Measurements from ENCODE around the gene B3GAT3.
"Not testable (repeated sequence)": the region's sequence is repeated elsewhere in the genome, so short reads cannot be mapped to it uniquely, and the experiment has no call there.

The B3GAT3 gene

DNA sequence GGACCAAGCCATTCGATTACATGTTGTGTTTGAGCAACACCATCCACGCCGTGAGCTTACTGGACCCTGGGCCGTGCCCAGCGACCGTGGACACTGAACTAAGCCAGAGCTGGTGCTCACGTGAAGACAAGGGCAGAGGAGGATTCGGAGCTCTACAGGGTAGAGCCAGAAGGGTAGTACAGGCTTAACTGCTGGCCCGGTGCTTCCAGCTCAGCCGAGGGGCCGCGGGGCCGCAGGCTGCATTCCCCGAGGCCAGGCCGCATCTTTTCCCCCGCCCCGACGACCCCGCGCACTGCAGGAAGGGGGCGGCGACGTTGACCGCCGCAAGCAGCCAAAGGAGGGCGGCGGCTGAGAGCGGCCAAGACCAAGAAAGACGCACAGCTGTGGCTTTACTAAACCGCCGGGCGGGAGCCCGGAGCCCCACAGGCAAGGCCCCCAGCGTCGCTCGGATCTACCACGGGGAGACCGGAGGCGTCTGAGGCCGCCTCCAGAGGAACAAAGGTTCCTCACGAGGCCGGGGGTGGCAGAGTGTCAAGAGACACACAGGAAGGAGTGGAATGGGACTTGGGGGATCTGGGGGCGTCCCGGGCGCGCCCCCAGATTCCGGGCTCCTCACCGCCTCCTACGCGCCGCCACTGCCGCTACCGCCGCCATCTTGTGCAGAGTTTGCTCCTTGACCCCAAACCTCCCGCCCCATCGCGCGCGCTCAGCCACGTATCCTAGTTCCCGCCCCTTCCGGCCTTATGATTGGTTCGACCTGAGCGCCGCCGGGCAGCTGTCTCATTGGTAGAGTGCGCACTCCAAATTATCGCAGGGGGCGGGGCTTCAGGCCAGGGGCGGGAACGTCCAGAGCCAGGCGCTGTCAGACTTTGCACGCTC, 24.4 kb upstream of the B3GAT3 start, which contains the start of gene GANAB:
Gene GANAB (minus strand): TSS at position 668 of the 879 bp plus-strand sequence. CDS start 14 bp downstream, at position 654.
- peak; percentile 98 for DNase-seq (ENCODE audit: low read depth in 2 of 2)

DNA sequence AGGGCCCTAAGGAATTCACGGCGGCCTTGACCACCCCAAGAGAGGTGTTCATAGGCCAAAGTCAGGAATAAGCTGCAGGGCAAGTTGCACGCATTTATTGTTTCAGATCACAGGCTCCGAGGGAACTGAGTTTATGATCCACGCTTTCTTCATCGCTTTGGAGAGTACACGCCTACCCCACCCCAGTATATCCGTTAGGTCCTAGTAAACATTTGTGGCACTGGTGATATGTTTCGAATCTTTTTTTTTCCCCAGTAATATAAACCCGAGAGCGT, 23.8 kb upstream of the B3GAT3 start:
- no peak for DNase-seq (ENCODE audit: low read depth in 2 of 2)

DNA sequence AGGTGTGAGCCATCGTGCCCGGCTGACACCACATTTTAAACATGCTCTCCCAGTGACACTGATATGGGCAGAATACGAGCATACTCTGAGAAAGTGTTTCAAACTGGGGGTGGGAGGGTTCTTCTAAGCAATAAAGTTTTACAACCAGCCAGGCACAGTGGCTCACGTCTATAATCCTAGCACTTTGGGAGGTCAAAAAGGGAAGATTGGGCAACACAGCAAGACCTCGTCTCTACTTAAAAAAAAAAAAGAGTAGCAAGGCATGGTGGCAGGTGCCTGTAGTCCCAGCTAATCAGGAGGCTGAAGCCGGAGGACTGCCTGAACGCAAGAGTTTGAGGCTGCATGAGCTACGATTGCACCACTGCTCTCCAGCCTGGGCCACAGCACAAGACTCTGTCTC, 22.4 kb upstream of the B3GAT3 start:
- no peak for DNase-seq (ENCODE audit: low read depth in 2 of 2)

DNA sequence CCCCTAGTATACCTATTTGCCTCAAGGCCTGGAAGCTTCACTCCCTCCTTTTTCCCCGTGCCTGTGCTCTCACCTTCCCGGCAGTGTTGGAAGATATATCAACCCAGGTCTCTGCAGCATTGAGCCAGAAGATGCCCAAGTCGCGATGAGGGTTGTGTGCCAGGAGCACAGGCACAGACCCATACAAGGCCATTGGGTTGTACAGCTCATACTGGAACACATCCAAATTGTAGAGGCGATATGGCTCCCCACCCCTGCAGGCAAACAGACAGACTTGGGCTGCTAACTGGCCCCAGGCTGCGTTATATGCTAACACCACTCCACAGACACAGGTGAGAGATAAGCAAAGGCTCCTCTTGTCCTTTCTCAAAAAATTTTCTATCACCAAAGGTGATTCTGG, 10.7 kb upstream of the B3GAT3 start:
- DNase-seq (ENCODE audit: low read depth in 2 of 2), result no peak

DNA sequence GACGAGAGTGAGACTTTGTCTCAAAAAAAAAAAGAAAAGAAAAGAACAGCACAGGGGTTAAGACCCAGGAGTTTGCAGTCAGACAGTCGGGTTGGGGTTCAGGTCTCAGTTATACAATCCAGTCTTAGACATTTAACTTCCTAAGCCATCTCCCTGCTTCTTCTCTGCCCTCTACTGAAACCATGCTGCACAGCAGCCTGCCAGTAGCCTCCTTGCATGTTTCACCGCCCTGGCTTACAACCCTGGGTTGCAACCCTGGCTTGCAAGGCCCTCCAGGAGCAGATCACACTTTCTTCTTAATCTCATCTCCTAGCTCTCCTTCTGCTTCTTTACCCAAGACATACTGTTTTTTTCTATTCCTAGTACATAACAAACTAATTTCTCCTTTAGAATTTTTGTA, 5.9 kb upstream of the B3GAT3 start:
- DNase-seq (ENCODE audit: low read depth in 2 of 2), result no peak

DNA sequence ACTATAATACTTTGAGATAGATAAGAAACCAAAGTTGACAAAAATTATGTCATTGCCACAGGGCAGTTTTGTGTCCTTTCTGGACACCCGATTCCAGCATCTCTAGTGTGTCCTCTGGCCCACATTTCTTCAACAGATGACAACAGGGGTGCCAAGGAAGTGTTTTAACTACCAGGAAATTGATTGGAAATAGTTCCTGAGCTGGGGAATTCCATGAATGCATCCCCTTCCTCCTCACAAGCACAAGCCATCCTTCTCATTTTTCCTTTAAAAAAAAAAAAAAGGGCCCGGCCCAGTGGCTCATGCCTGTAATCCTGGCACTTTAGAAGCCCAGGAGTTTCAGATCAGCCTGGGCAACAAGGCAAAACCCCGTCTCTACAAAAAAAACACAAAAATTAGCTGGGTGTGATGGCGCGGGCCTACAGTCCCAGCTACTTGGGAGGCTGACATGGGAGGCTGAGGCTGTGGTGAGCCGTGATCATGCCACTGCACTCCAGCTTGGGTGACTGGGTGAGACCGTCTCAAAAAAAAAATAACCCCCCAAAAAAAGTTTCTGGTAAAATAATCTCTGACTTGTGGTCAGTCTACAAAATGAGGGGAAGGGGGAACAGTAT, 797 bp upstream of the B3GAT3 start:
- DNase-seq (ENCODE audit: low read depth in 2 of 2), result no peak

DNA sequence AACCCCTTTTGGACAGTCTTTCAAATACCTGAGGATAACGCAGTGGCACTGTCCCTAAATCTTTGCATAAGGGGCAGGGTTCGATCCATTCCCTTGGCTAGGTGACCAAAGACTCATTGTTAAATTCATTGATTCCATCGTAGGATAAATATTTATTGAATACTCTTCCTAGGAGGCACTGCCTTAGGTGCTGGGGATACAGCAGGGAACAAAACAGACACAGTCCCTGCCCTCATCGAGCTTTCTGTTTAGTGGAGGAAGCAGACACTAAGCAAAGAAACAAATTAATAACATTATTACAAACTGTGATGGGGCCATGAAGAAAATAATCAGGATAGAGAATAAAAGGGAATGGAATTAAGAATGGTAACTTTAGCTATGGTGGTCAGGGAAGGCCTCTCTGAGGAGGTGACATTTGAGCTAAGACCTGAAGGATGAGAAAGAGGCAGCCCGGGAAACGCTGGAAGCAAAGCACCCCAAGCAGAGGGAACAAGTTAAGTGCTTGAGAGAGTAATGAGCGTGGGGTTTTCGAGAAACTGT, 689 bp downstream of the B3GAT3 start:
- DNase-seq (ENCODE audit: low read depth in 2 of 2), result no peak

DNA sequence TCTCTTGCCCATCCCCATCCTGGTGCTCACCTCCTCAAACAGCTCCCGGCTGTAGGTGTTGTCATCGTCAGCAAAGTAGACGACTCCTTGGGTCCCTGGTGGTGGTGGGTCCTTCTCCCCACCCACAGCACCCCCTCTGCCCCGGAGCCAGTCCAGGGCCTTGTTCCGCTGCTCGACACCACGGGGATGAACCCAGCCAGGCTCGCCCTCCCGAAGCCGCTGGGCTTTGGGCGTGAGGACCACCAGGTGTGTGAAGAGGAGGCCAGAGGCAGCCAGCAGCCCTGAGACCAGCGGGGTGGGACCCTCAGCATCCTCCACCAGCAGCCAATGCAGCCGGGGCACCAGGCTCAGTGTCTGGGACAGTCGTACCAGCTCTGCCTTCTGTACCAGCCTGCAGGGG, 4.8 kb downstream of the B3GAT3 start:
- DNase-seq (ENCODE audit: low read depth in 2 of 2), result not testable (repeated sequence)

DNA sequence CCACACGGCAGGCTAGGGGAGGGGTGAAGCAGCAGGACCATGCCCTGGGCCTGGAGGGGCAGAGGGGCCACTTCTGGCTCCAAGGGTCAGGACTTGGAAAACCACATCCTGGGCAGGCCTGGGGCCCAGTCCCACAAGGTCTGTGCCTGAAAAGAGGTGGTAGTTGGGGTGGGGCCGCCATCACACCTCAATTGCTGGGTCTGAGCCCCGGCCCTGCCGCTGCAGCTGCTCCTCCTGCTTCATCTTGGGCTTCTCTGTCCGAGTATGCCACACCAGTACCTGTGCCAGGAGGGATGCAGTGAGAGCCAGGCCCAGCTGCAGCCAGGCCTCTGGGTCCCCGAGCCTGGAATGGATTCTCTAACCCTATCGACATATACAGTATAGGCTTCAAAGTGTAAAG, 6.3 kb downstream of the B3GAT3 start:
- DNase-seq (ENCODE audit: low read depth in 2 of 2), result no peak

DNA sequence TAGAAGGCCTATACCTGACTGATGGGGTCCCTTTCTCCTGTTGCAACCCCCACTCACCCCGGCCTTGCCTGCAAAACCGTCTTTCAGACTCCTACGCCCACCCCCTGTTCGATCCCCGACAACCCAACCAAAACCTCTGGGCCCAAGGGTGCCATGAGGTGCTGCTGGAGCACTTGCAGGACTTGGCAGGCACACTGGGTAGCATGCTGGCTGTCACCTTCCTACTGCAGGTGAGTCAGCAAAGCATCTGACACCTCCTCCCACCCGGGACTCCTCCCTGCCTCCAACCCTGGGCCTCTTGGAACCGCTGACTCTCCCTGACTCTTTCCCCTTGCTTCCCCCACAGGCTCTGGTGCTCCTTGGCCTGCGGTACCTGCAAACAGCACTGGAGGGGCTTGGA, 7.5 kb downstream of the B3GAT3 start:
- no peak for DNase-seq (ENCODE audit: low read depth in 2 of 2)

DNA sequence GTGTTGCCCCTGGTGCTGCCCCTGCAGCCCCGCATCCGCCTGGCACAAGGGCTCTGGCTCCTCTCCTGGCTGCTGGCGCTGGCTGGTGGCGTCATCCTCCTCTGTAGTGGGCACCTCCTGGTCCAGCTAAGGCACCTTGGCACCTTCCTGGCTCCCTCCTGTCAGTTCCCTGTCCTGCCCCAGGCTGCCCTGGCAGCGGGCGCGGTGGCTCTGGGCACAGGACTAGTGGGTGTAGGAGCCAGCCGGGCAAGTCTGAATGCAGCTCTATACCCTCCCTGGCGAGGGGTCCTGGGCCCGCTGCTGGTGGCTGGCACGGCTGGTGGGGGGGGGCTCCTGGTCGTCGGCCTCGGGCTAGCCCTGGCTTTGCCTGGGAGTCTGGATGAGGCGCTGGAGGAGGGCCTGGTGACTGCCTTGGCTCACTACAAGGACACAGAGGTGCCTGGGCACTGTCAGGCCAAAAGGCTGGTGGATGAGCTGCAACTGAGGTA, 8.5 kb downstream of the B3GAT3 start:
- no peak for DNase-seq (ENCODE audit: low read depth in 2 of 2)

DNA sequence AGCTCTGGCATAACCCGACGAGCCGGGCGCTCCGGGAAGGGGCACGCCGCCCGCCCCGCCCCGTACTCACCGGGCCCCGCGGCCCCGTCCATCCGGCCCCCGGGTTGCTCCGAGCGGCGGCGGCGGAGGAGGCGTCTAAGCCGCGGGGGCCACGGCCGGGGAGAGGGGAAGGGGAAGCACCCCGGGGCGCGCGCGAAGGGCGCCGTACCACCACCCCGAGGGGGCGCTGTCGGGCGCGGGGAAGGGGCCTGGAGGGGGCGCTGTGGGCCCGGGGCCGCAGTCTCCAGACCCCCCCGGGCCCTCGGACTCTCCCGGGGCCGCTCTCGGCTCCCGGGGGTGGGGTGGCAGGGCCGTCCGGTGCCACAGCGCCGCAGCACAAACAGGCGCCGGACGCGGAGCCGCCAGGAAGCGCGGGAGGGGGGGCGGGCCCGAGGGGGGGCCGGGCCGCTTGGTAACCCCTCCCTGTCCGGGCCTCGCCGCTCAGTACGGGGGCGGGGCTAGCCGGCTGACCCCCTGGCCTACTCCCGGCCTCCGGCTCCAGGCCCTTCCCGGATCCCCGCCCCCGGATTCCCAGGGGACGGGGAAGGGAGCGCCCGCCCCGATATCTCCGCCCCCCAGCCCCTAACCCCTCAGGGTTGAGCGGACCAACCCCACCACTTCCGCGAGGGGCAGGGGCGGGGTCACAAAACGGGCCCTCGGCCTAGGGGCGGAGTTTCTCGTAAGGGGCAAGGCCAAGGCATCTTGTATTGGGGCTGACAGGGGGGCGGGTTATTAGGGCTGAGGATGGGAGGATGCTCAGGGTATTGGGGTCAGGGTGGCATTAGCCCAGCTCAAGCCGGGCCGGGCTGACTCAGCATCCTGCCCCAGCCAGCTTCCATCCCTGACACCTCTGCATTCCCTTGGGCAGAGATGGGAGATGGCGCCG, 9.2 kb downstream of the B3GAT3 start, which contains the start of the genes EML3 and ROM1:
Gene EML3 (minus strand): TSS at position 410 of the 925 bp plus-strand sequence. CDS start 318 bp downstream, at position 92.
Gene ROM1 (plus strand): TSS at position 892 of the 925 bp plus-strand sequence. CDS start 25 bp downstream, at position 917.
- peak; percentile 80 to 81 for DNase-seq (ENCODE audit: low read depth in 2 of 2)

DNA sequence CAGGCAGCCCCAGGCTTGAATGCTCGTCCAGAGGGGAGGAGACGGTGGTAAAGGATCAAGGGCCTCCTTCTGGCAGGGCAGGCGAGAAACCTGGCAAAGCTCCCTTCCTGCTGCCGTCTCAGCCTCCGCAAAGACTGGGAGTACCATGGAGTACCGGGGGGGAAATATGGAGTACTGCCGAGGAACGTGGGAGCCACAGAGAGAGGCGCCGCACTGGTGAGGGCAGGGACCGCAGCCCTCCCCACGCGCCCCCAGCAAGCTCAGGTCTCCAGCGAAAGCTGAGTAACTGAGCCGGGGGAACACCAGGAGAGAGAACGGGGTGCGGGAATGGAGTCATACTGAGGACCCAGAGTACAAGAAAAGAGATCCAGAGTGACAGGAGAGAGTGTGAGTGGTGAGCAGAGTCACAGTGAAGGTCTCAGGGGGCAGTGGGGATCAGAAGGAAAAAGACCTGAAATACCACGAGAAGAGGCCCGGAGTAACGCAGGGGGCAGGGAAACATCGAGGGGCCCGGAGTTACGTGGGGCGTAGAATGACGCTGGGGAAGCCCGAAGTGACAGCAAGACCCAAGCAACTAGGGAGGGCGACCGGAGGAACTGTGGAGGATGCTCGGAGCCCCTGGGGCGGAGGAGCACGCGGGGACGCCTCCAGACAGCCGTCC, 10.0 kb downstream of the B3GAT3 start:
- no peak for DNase-seq (ENCODE audit: low read depth in 2 of 2)

DNA sequence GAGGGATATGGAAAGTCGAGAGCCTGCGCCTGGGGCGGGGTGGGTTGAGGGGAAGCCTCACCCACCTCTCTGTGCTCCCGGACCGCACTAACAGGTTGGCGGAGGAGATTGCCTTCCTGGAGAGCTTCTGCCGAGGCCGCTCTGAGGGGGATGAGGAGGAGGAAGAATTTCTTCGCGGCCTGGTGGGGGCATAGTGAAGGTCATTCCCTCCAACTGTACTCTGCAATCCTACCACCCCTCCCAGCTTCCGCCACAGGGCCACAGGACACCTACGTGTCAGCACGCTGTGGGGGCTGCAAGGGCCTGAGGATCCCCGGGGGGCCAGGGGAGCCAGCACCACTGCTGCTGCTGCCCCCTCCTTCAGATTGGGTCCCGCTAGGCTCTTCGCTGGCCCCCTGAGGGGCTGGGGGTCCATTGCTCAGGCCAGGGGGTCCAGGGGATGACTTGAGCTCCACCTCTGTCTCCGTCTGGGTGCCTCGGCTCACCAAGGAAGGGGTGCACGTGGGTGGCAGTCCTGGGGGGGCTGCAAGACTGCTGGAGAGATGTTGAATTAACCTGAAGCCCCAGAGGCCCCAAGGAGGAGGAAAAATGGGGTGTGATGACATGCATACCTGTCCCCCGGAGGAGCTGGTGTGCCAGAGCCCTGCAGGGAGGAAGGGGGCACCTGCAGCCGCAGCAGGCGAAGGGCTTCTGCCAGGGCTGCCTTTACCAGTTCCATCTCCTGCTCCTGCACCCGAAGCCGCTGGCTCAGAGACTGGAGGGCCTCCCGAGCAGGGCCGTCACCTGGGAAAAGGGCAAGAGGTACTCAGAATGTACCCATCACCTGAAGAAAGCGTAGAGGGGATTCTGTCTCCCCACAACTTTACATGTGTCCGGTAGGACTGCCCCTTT, 10.7 kb downstream of the B3GAT3 start:
- no peak for DNase-seq (ENCODE audit: low read depth in 2 of 2)

DNA sequence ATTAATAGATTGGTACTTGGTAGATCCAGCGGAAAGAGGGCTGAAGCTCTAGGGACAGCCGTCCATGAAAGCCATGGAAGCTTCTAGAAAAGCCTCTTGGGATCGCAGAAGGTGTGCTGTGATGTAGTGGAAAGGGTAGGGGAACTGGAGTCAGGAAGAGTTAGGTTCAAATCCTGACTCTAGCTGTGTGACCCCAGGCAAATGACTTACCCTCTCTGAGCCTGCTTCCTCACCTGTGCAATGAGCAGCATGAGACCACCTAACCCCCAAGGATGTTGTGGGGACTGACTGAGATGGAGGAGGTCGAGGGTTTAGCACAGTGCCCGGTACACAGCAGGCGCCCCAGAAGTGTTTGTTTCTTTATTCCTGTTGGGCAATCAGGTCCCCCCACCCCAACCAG, 11.4 kb downstream of the B3GAT3 start:
- no peak for DNase-seq (ENCODE audit: low read depth in 2 of 2)

DNA sequence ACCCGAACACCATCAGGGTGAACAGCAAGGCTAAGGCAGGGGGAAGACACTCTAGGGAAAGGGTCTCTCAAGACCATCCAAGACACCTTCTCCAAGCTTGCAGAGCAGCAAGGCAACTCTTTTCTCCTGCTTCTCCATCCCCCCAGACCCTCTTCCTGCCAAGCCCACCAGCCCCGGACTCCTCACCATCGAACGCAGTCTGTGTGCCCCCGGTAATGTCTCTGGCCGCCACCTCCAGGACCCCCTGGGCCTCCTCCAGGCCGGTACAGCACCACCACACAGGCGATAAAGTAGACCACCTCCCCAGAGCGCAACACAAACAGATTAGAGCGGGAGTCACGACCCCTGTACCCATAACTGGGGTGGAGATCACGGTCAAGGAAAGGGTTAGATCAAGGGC, 13.0 kb downstream of the B3GAT3 start:
- DNase-seq (ENCODE audit: low read depth in 2 of 2), result no peak

DNA sequence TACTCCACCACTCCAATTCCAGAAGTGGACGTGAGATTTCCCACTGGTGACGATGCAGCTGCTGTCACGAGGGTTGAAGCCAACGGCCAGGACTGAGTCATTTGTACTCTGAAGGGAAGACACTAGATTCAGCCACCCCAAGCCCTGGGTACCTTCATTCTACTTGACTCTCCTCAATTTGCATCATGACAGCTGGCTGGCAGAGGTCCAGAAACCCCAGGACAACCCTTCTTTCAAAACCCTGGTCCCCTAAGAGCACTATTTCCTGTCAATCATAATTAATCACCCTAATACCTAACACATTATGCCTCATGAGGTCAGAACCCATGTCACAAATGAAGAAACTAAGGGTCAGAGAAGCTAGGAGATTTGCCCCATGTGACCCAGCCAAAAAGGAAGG, 14.1 kb downstream of the B3GAT3 start:
- no peak for DNase-seq (ENCODE audit: low read depth in 2 of 2)

DNA sequence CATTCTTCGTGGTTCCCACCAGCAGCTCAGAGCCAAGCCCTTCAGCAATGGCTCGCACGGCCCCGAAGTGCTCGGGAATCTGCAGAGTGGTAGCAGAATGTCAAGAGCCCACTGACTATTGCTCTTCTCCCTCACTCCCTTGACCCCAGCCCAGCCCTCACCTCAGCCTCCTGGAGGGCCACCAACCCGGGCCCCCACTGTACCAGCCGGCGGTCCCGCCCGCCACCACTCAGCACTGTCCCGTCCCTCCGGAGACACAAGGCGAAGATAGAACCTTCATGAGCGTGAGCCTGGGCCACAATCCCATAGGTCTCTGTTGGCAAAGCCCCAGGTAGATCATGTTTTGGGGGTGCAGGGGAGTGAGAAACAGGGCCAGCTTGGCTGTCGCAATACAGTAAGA, 15.9 kb downstream of the B3GAT3 start:
- no peak for DNase-seq (ENCODE audit: low read depth in 2 of 2)

DNA sequence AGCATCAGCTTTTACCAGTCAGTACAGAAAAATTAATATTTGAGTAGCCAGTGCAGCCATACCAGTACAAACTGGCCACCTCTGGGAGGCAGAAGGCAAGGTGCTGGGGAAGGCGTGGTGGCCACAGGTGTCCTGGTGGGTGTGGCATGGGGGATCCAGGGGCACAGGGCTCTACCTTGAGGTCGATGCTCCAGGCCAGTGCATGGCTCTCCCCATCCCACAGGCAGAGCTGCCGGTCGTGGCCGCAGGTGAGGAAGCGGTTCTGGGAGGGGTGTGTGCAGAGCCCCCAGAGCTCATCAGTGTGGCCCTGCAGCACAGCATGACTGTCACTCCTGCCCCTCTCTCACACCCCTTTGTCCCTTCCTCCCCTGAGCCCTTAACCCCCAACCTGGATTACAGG, 16.3 kb downstream of the B3GAT3 start:
- DNase-seq (ENCODE audit: low read depth in 2 of 2), result no peak

DNA sequence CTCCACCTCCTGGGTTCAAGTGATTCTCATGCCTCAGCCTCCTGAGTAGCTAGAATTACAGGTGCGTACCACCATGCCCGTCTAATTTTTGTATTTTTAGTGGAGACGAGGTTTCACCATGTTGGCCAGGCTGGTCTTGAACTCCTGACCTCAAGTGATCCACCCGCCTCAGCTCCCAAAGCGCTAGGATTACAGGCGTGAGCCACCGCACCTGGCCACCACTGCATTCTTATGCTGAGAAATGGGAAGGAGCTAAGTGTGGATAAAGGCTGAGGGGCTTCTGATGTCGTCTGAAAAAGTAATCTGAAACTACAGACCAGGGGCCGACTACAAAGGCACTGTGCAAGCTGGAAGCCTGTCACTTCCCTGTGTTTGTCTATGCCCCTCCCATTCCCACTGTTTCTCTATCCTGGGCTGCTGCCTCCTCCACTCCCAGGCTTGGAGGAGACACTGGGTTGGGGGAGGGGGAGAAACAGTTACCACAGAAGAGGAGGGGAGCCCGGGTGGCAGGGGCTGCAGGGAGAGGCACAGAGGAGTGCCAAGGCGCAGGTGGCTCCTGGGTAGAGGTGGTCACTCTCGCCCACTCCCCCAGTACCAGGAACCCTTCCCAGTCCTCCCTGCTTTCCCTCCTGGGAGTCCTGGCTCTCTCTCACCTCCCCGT, 17.2 kb downstream of the B3GAT3 start:
- DNase-seq (ENCODE audit: low read depth in 2 of 2), result no peak

All from stimulated activated CD8-positive, alpha-beta memory T cell treated with anti-CD3 and anti-CD28 coated beads, Interleukin-2, amount 100 ng/mL, for 1 hour (primary cell).